ENCODE results near the gene ALDH1B1.

ALDH1B1 gene

GRCh38 chr9:38421498-38422211 is 29.2 kb downstream of the ALDH1B1 start:
- no peaks in the 10 kb centered on the region for H3K79me2 ChIP-seq (ENCODE audit: insufficient read depth, low read length)
- H3K27me3 ChIP-seq (ENCODE audit: insufficient read depth, low read length, poor library complexity, severe bottlenecking) = no peaks in the 10 kb centered on the region
- H3K4me1 ChIP-seq (ENCODE audit: insufficient read depth, low read length, poor library complexity, severe bottlenecking) = no peaks in the 10 kb centered on the region
- no peaks in the 10 kb centered on the region for H4K20me1 ChIP-seq (ENCODE audit: insufficient read depth, low read length, poor library complexity, severe bottlenecking)
- TF ChIP-seq CTCF (conservative IDR thresholded peaks at IDR 0.05; ENCODE audit: low read length) (no peak), EZH2phosphoT487 (IDR thresholded peaks at IDR 0.05; ENCODE audit: borderline replicate concordance) (no peak)
- no peaks in the 10 kb centered on the region for H3K9me2 ChIP-seq (replicated peaks; ENCODE audit: low read depth, low read length)
- no peak overlapping the region for H3K9ac ChIP-seq (ENCODE audit: low read depth, low read length, poor library complexity, severe bottlenecking)
- H2AFZ ChIP-seq (ENCODE audit: low read length) = no peak overlapping the region
- H3K4me3 ChIP-seq (ENCODE audit: low read length, poor library complexity, severe bottlenecking) = no peak overlapping the region
- no peak overlapping the region for H3K4me2 ChIP-seq (ENCODE audit: low read depth, low read length, poor library complexity, severe bottlenecking)
- H3K36me3 ChIP-seq (ENCODE audit: insufficient read depth, low read length) = no peaks in the 10 kb centered on the region
- H3F3A ChIP-seq (ENCODE audit: low read depth) = no peaks in the 10 kb centered on the region
- H3K9me3 ChIP-seq (ENCODE audit: insufficient read depth, low read depth, low read length) = no peaks in the 10 kb centered on the region

GRCh38 chr9:38422555-38423260 is 30.2 kb downstream of the ALDH1B1 start:
- H3K9me2 ChIP-seq (replicated peaks; ENCODE audit: low read depth, low read length) = no peaks in the 10 kb centered on the region
- no peaks in the 10 kb centered on the region for H3K9me3 ChIP-seq (ENCODE audit: insufficient read depth, low read depth, low read length)
- H3K4me2 ChIP-seq (ENCODE audit: low read depth, low read length, poor library complexity, severe bottlenecking) = no peak overlapping the region
- H3K79me2 ChIP-seq (ENCODE audit: insufficient read depth, low read length) = no peaks in the 10 kb centered on the region
- H2AFZ ChIP-seq (ENCODE audit: low read length) = no peak overlapping the region
- no peaks in the 10 kb centered on the region for H4K20me1 ChIP-seq (ENCODE audit: insufficient read depth, low read length, poor library complexity, severe bottlenecking)
- no peaks in the 10 kb centered on the region for H3K36me3 ChIP-seq (ENCODE audit: insufficient read depth, low read length)
- no peaks in the 10 kb centered on the region for H3K27me3 ChIP-seq (ENCODE audit: insufficient read depth, low read length, poor library complexity, severe bottlenecking)
- H3K9ac ChIP-seq (ENCODE audit: low read depth, low read length, poor library complexity, severe bottlenecking) = no peak overlapping the region
- H3K4me3 ChIP-seq (ENCODE audit: low read length, poor library complexity, severe bottlenecking) = no peak overlapping the region
- TF ChIP-seq CTCF (conservative IDR thresholded peaks at IDR 0.05; ENCODE audit: low read length) (no peak), EZH2phosphoT487 (IDR thresholded peaks at IDR 0.05; ENCODE audit: borderline replicate concordance) (no peak)
- H3K4me1 ChIP-seq (ENCODE audit: insufficient read depth, low read length, poor library complexity, severe bottlenecking) = no peaks in the 10 kb centered on the region
- no peaks in the 10 kb centered on the region for H3F3A ChIP-seq (ENCODE audit: low read depth)

GRCh38 chr9:38423273-38423972 is 30.9 kb downstream of the ALDH1B1 start:
- no peaks in the 10 kb centered on the region for H3K9me3 ChIP-seq (ENCODE audit: insufficient read depth, low read depth, low read length)
- H3K4me2 ChIP-seq (ENCODE audit: low read depth, low read length, poor library complexity, severe bottlenecking) = no peak overlapping the region
- H3F3A ChIP-seq (ENCODE audit: low read depth) = no peaks in the 10 kb centered on the region
- H2AFZ ChIP-seq (ENCODE audit: low read length) = no peak overlapping the region
- H3K9ac ChIP-seq (ENCODE audit: low read depth, low read length, poor library complexity, severe bottlenecking) = no peak overlapping the region
- H4K20me1 ChIP-seq (ENCODE audit: insufficient read depth, low read length, poor library complexity, severe bottlenecking) = no peaks in the 10 kb centered on the region
- no peaks in the 10 kb centered on the region for H3K79me2 ChIP-seq (ENCODE audit: insufficient read depth, low read length)
- no peaks in the 10 kb centered on the region for H3K27me3 ChIP-seq (ENCODE audit: insufficient read depth, low read length, poor library complexity, severe bottlenecking)
- H3K4me1 ChIP-seq (ENCODE audit: insufficient read depth, low read length, poor library complexity, severe bottlenecking) = no peaks in the 10 kb centered on the region
- H3K36me3 ChIP-seq (ENCODE audit: insufficient read depth, low read length) = no peaks in the 10 kb centered on the region
- no peak for TF ChIP-seq CTCF (conservative IDR thresholded peaks at IDR 0.05; ENCODE audit: low read length)
- no peak for TF ChIP-seq EZH2phosphoT487 (IDR thresholded peaks at IDR 0.05; ENCODE audit: borderline replicate concordance)
- H3K9me2 ChIP-seq (replicated peaks; ENCODE audit: low read depth, low read length) = no peaks in the 10 kb centered on the region
- no peak overlapping the region for H3K4me3 ChIP-seq (ENCODE audit: low read length, poor library complexity, severe bottlenecking)
